GM18867 (cell line): Measurements from ENCODE around the gene SMPD4.
"Not testable (repeated sequence)": the region's sequence is repeated elsewhere in the genome, so short reads cannot be mapped to it uniquely, and the experiment has no call there.

Experiments
- ATAC-seq: cut with Tn5 transposase; IDR thresholded peaks from one replicate; pipeline ENCODE4 v1.9.1; 2021; ENCODE audit warnings: mild to moderate bottlenecking, moderate library complexity; ENCODE audit not compliant: unreplicated experiment

Gene SMPD4

GRCh38 chr2:130159376-130159775, 22.0 kb downstream of the SMPD4 start:
- ATAC-seq = not testable (repeated sequence)

- no peak for ATAC-seq
Measured at GRCh38 chr2:130158631-130159030, 22.8 kb downstream of the SMPD4 start.

- ATAC-seq = peak; percentile 81
Measured at GRCh38 chr2:130157825-130158514, 23.4 kb downstream of the SMPD4 start.

GRCh38 chr2:130157354-130157753, 24.0 kb downstream of the SMPD4 start:
- ATAC-seq = peak; percentile 44

GRCh38 chr2:130156624-130157004, 24.8 kb downstream of the SMPD4 start:
- ATAC-seq = no peak

- not testable (repeated sequence) for ATAC-seq
Measured at GRCh38 chr2:130155956-130156623, 25.3 kb downstream of the SMPD4 start.

GRCh38 chr2:130154773-130155765, 26.3 kb downstream of the SMPD4 start:
- ATAC-seq = no peak

- ATAC-seq = not testable (repeated sequence)
Measured at GRCh38 chr2:130154423-130154770, 27.0 kb downstream of the SMPD4 start.

- not testable (repeated sequence) for ATAC-seq
Measured at GRCh38 chr2:130153721-130154422, 27.5 kb downstream of the SMPD4 start.

- ATAC-seq = no peak
Measured at GRCh38 chr2:130152816-130153595, 28.4 kb downstream of the SMPD4 start.

- ATAC-seq = not testable (repeated sequence)
Measured at GRCh38 chr2:130152136-130152815, 29.1 kb downstream of the SMPD4 start.

GRCh38 chr2:130151145-130151512, 30.3 kb downstream of the SMPD4 start:
- not testable (repeated sequence) for ATAC-seq

- ATAC-seq = no peak
Measured at GRCh38 chr2:130150181-130151144, 30.9 kb downstream of the SMPD4 start.

GRCh38 chr2:130148515-130148914, 32.9 kb downstream of the SMPD4 start:
- ATAC-seq = not testable (repeated sequence)

GRCh38 chr2:130145006-130145414, 36.4 kb downstream of the SMPD4 start, which contains the start of gene CCDC74B:
Gene CCDC74B, minus strand, starts transcription at chr2:130145112. Its CDS starts 116 bp downstream, at chr2:130144996.
- peak; percentile 95 for ATAC-seq

- ATAC-seq = peak; percentile 42
Measured at GRCh38 chr2:130143266-130144039, 37.9 kb downstream of the SMPD4 start.
